ENCODE measurements around the gene GRID1.
A peak's percentile ranks its signal among the peaks of the same experiment; 100 is the strongest.

Gene GRID1

GRCh38 chr10:85786401-85786899, 580.1 kb downstream of the GRID1 start:
- no peak for DNase-seq (ENCODE audit: insufficient read length, low spot score)
- no peak for FAIRE-seq
- TF ChIP-seq PAX5 (IDR thresholded peaks at IDR 0.05; ENCODE audit: insufficient read depth, low read length, severe bottlenecking): no peak
- no peak for TF ChIP-seq POLR2AphosphoS5 (IDR thresholded peaks at IDR 0.05; ENCODE audit: low read depth, low read length)
- no peak for TF ChIP-seq SPI1 (IDR thresholded peaks at IDR 0.05; ENCODE audit: low read depth, low read length)
- no peak for TF ChIP-seq TAF1 (IDR thresholded peaks at IDR 0.05; ENCODE audit: low read depth, low read length)
- TF ChIP-seq POLR2A (IDR thresholded peaks at IDR 0.05; ENCODE audit: low read depth, low read length): no peak
- TF ChIP-seq POU2F2 (IDR thresholded peaks at IDR 0.05; ENCODE audit: low read depth, low read length): no peak

GRCh38 chr10:85784792-85785191, 581.8 kb downstream of the GRID1 start:
- TF ChIP-seq POLR2A (IDR thresholded peaks at IDR 0.05; ENCODE audit: low read depth, low read length) (no peak), PAX5 (IDR thresholded peaks at IDR 0.05; ENCODE audit: insufficient read depth, low read length, severe bottlenecking) (no peak), SPI1 (IDR thresholded peaks at IDR 0.05; ENCODE audit: low read depth, low read length) (no peak), POU2F2 (IDR thresholded peaks at IDR 0.05; ENCODE audit: low read depth, low read length) (no peak), POLR2AphosphoS5 (IDR thresholded peaks at IDR 0.05; ENCODE audit: low read depth, low read length) (no peak), TAF1 (IDR thresholded peaks at IDR 0.05; ENCODE audit: low read depth, low read length) (no peak)
- DNase-seq (ENCODE audit: insufficient read length, low spot score) (no peak), FAIRE-seq (no peak)

- no peak for DNase-seq (ENCODE audit: insufficient read length, low spot score)
- TF ChIP-seq SPI1 (IDR thresholded peaks at IDR 0.05; ENCODE audit: low read depth, low read length): no peak
- TF ChIP-seq POLR2A (IDR thresholded peaks at IDR 0.05; ENCODE audit: low read depth, low read length): no peak
- TF ChIP-seq POU2F2 (IDR thresholded peaks at IDR 0.05; ENCODE audit: low read depth, low read length): no peak
- FAIRE-seq: no peak
Observed at GRCh38 chr10:85781404-85781803, 585.2 kb downstream of the GRID1 start.

- TF ChIP-seq POU2F2 (IDR thresholded peaks at IDR 0.05; ENCODE audit: low read depth, low read length) (no peak), SPI1 (IDR thresholded peaks at IDR 0.05; ENCODE audit: low read depth, low read length) (no peak), POLR2A (IDR thresholded peaks at IDR 0.05; ENCODE audit: low read depth, low read length) (no peak), POLR2AphosphoS5 (IDR thresholded peaks at IDR 0.05; ENCODE audit: low read depth, low read length) (no peak), TAF1 (IDR thresholded peaks at IDR 0.05; ENCODE audit: low read depth, low read length) (no peak)
- FAIRE-seq (no peak), DNase-seq (ENCODE audit: insufficient read length, low spot score) (no peak)
Observed at GRCh38 chr10:85778074-85778473, 588.5 kb downstream of the GRID1 start.

- TF ChIP-seq POU2F2 (IDR thresholded peaks at IDR 0.05; ENCODE audit: low read depth, low read length) (no peak), TAF1 (IDR thresholded peaks at IDR 0.05; ENCODE audit: low read depth, low read length) (no peak), POLR2AphosphoS5 (IDR thresholded peaks at IDR 0.05; ENCODE audit: low read depth, low read length) (no peak), PAX5 (IDR thresholded peaks at IDR 0.05; ENCODE audit: insufficient read depth, low read length, severe bottlenecking) (no peak), POLR2A (IDR thresholded peaks at IDR 0.05; ENCODE audit: low read depth, low read length) (no peak), SPI1 (IDR thresholded peaks at IDR 0.05; ENCODE audit: low read depth, low read length) (no peak)
- DNase-seq (ENCODE audit: insufficient read length, low spot score): no peak
- FAIRE-seq: no peak
Observed at GRCh38 chr10:85767891-85768290, 598.7 kb downstream of the GRID1 start.

GRCh38 chr10:85764108-85764507, 602.5 kb downstream of the GRID1 start:
- no peak for DNase-seq (ENCODE audit: insufficient read length, low spot score)
- TF ChIP-seq POLR2A (IDR thresholded peaks at IDR 0.05; ENCODE audit: low read depth, low read length): no peak
- FAIRE-seq: no peak

- DNase-seq (ENCODE audit: insufficient read length, low spot score) (no peak), FAIRE-seq (no peak)
- no peak for TF ChIP-seq PAX5 (IDR thresholded peaks at IDR 0.05; ENCODE audit: insufficient read depth, low read length, severe bottlenecking)
- no peak for TF ChIP-seq POU2F2 (IDR thresholded peaks at IDR 0.05; ENCODE audit: low read depth, low read length)
- TF ChIP-seq TAF1 (IDR thresholded peaks at IDR 0.05; ENCODE audit: low read depth, low read length): no peak
- no peak for TF ChIP-seq POLR2AphosphoS5 (IDR thresholded peaks at IDR 0.05; ENCODE audit: low read depth, low read length)
- no peak for TF ChIP-seq SPI1 (IDR thresholded peaks at IDR 0.05; ENCODE audit: low read depth, low read length)
- TF ChIP-seq POLR2A (IDR thresholded peaks at IDR 0.05; ENCODE audit: low read depth, low read length): no peak
Observed at GRCh38 chr10:85761906-85762445, 604.6 kb downstream of the GRID1 start.

GRCh38 chr10:85741626-85742300, 624.8 kb downstream of the GRID1 start:
- FAIRE-seq: peak; percentile 83
- TF ChIP-seq POLR2A (IDR thresholded peaks at IDR 0.05; ENCODE audit: low read depth, low read length) (no peak), TAF1 (IDR thresholded peaks at IDR 0.05; ENCODE audit: low read depth, low read length) (peak; percentile 31; the same call in 1 of the 2 replicates), SPI1 (IDR thresholded peaks at IDR 0.05; ENCODE audit: low read depth, low read length) (no peak)
- DNase-seq (ENCODE audit: insufficient read length, low spot score): peak; percentile 12

- DNase-seq (ENCODE audit: insufficient read length, low spot score) (no peak), FAIRE-seq (no peak)
- TF ChIP-seq SPI1 (IDR thresholded peaks at IDR 0.05; ENCODE audit: low read depth, low read length): no peak
- no peak for TF ChIP-seq POLR2AphosphoS5 (IDR thresholded peaks at IDR 0.05; ENCODE audit: low read depth, low read length)
- no peak for TF ChIP-seq POU2F2 (IDR thresholded peaks at IDR 0.05; ENCODE audit: low read depth, low read length)
- TF ChIP-seq PAX5 (IDR thresholded peaks at IDR 0.05; ENCODE audit: insufficient read depth, low read length, severe bottlenecking): no peak
- TF ChIP-seq TAF1 (IDR thresholded peaks at IDR 0.05; ENCODE audit: low read depth, low read length): no peak
Observed at GRCh38 chr10:85735997-85736396, 630.6 kb downstream of the GRID1 start.

GRCh38 chr10:85734791-85735190, 631.8 kb downstream of the GRID1 start:
- DNase-seq (ENCODE audit: insufficient read length, low spot score) (no peak), FAIRE-seq (no peak)
- no peak for TF ChIP-seq POU2F2 (IDR thresholded peaks at IDR 0.05; ENCODE audit: low read depth, low read length)
- TF ChIP-seq PAX5 (IDR thresholded peaks at IDR 0.05; ENCODE audit: insufficient read depth, low read length, severe bottlenecking): no peak
- TF ChIP-seq POLR2AphosphoS5 (IDR thresholded peaks at IDR 0.05; ENCODE audit: low read depth, low read length): no peak
- no peak for TF ChIP-seq SPI1 (IDR thresholded peaks at IDR 0.05; ENCODE audit: low read depth, low read length)
- TF ChIP-seq TAF1 (IDR thresholded peaks at IDR 0.05; ENCODE audit: low read depth, low read length): no peak
- no peak for TF ChIP-seq POLR2A (IDR thresholded peaks at IDR 0.05; ENCODE audit: low read depth, low read length)

All from GM12891 (cell line).